ENCODE measurements around the gene KAZN. TPM values are rescaled to one million over a fixed set of nuclear protein-coding genes. Genes with fewer than 3 reads are reported as not detected.

The KAZN gene
- total and polyA plus RNA-seq, 2 of the 8 experiments (the other 6 are each of a cell fraction or from before 2014, with no cell fraction given) = 3.7 to 11.8 TPM

GRCh38 chr1:15042866-15043265, 444.4 kb downstream of the KAZN start:
- DNase-seq (ENCODE audit: low read depth in 1 of 2, low spot score in 2 of 2) (no peak), FAIRE-seq (no peak)
- Histone ChIP-seq H3K4ac (replicated peaks; ENCODE audit: insufficient read length, low read depth, low read length) (no peak overlapping the region), H3K18ac (ENCODE audit: extremely low read depth, low read length) (no peak overlapping the region), H3K4me3 (ENCODE audit: extremely low read depth in 1 of 4, insufficient read depth in 2 of 4, low read depth in 3 of 4, low read length in 4 of 4) (no peak overlapping the region), H3K23me2 (ENCODE audit: low read depth, low read length) (no peaks in the 10 kb centered on the region), H3K9me3 (ENCODE audit: insufficient read depth in 2 of 2, low read depth in 1 of 2, low read length in 1 of 2) (no peaks in the 10 kb centered on the region), H3K27me3 (replicated peaks in 1 of 4; ENCODE audit: control insufficient read depth in 3 of 4, extremely low read depth in 1 of 4, insufficient read depth in 3 of 4, low read length in 3 of 4) (no peaks in the 10 kb centered on the region), H2AK5ac (ENCODE audit: low read depth, low read length) (0 out of 2 replicates have a peak overlapping the region, but pooled peaks have one; percentile 60), H2BK5ac (ENCODE audit: low read depth, low read length) (no peak overlapping the region), H3K79me1 (ENCODE audit: low read depth, low read length) (no peaks in the 10 kb centered on the region), H2BK120ac (replicated peaks; ENCODE audit: low read depth, low read length) (no peak overlapping the region), H3K9ac (replicated peaks in 1 of 4; ENCODE audit: extremely low read depth in 1 of 4, low read depth in 3 of 4, low read length in 3 of 4) (no peak overlapping the region), H3K79me2 (ENCODE audit: control insufficient read depth in 1 of 2, insufficient read depth in 2 of 2, low read length in 2 of 2) (no peaks in the 10 kb centered on the region), H3K36me3 (ENCODE audit: control insufficient read depth in 2 of 4, insufficient read depth in 4 of 4, low read length in 3 of 4) (no peaks in the 10 kb centered on the region), H2BK20ac (ENCODE audit: low read length) (no peak overlapping the region), H2BK12ac (ENCODE audit: low read depth, low read length) (no peak overlapping the region), H3K4me1 (replicated peaks in 1 of 4; ENCODE audit: control insufficient read depth in 3 of 4, insufficient read depth in 4 of 4, low read length in 3 of 4) (no peaks in the 10 kb centered on the region), H3K27ac (ENCODE audit: low read depth, low read length) (no peak overlapping the region), H3K56ac (replicated peaks; ENCODE audit: insufficient read length, low read depth, low read length) (no peak overlapping the region), H2AFZ (ENCODE audit: low read length) (no peak overlapping the region), H3K23ac (ENCODE audit: insufficient read length) (no peak overlapping the region), H4K8ac (ENCODE audit: extremely low read depth, insufficient read depth, low read length) (no peak overlapping the region), H4K5ac (ENCODE audit: insufficient read length, low read depth, low read length) (no peak overlapping the region), H4K91ac (replicated peaks; ENCODE audit: insufficient read length, low read length) (no peak overlapping the region), H4K20me1 (replicated peaks in 1 of 2; ENCODE audit: control insufficient read depth in 1 of 2, insufficient read depth in 2 of 2, low read length in 2 of 2) (peaks cover 0 to 2% of the 10 kb centered on the region in 2 experiments), H3K4me2 (ENCODE audit: insufficient read depth in 1 of 2, low read depth in 2 of 2, low read length in 2 of 2) (no peak overlapping the region), H3K14ac (ENCODE audit: insufficient read length) (no peak overlapping the region), H2BK15ac (ENCODE audit: low read length) (no peak overlapping the region)
- TF ChIP-seq SRF (IDR thresholded peaks at IDR 0.05; ENCODE audit: low read depth, low read length) (no peak), MAX (IDR thresholded peaks at IDR 0.05) (no peak), NANOG (IDR thresholded peaks at IDR 0.05; ENCODE audit: insufficient read depth, low read depth, low read length, poor library complexity, severe bottlenecking) (no peak), TCF12 (IDR thresholded peaks at IDR 0.05; ENCODE audit: low read depth, low read length) (no peak), TEAD4 (IDR thresholded peaks at IDR 0.05; ENCODE audit: low read depth, low read length) (no peak), ATF3 (IDR thresholded peaks at IDR 0.05; ENCODE audit: insufficient read depth, low read depth, low read length) (no peak), CEBPB (IDR thresholded peaks at IDR 0.05; ENCODE audit: low read depth, low read length) (no peak)
- ChIA-PET POLR2A (ENCODE audit: partially characterized antibody) (no interaction called here), CTCF (ENCODE audit: partially characterized antibody) (interaction anchor here (0.7 to 1.8 kb wide), 10 partner anchors 8 to 439 kb away, joined by 3 to 7 read pairs (median 4); no protein-coding TSS in a partner anchor)
- WGBS, 2 experiments (ENCODE audit: extremely low coverage in 1 of 2, insufficient coverage in 1 of 2, insufficient read length in 1 of 2, insufficient replicate concordance in 2 of 2, low coverage in 1 of 2, low lambda C conversion rate in 2 of 2, missing lambda C conversion rate in 1 of 2) = 83% methylated on average over 8 of the region's 8 CpGs; no CpG with 5 or more reads in 1 of the 2 experiments
